COLO829 (cell line): Measurements from ENCODE around the gene KIF26A.

Source experiments
- DNase-seq: peaks from one replicate; pipeline ENCODE4 v3.0.0; 2012; ENCODE audit warnings: low spot score

The KIF26A gene

DNA sequence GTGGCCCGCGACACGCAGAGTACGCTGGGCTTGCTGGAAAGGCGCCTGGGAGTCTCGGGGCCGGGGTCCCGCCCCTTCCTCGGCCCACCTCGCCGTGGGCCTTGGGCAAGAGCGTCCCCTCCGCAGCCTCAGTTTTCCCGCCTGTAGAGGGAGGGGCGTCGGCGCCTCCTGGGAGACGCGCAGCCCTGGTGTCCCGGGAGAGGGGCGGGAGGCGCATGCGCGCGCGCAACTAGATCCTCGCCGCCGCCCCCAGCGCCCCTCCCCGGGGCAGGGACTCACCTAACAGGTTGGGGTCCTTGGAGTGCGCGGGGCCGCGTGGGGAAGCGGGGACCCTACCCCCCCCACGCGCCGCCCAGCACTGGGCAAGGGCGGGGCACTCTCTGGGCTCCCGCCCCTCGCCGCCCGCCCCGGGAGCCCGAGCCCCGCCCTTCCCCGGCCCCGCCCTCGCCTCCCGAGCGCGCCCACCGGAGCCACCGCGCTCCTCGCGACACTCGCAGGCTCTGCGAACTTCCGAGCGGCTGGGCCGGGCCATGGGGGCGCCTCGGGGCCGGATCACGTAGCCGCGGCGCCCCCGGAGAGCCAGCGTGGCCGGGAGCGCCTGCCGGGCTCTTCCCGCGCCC is at the start of gene KIF26A:
TSS of gene KIF26A (plus strand) at position 490 of the 620 bp plus-strand sequence. CDS start 136 bp downstream, outside the sequence.
- DNase-seq, result no peak

DNA sequence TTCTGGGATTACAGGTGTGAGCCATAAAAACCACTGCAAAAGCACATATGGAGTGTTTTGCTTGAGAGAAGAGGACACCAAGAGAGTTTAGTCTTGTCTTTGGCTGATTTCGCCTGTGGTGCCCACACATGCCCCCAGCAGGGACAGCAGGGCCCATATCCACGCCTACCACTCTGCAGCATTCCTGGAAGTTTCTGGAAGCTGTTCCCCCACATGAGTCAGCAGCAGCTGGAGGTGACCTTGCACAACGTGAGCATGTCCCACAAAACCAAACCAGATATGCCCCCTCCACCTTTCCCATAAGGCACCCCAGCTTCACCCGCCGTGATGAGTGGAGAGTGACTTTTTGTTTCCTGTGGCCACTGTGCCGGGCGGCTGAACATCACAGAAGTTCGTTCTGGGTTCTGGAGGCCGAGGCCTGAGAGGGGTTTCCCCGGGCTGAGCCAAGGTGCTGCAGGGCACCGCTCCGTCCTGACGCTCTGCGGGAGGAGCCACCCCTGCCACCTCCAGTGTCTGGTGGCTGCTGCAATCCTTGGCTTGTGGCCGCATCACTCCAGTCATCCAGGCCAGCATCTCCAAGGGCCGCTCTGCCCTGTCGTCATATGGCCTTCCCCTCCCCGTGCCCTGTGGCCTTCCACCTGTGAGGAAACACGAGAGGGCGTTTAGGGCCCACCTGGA is 48.2 kb upstream of the KIF26A start:
- no peak for DNase-seq

DNA sequence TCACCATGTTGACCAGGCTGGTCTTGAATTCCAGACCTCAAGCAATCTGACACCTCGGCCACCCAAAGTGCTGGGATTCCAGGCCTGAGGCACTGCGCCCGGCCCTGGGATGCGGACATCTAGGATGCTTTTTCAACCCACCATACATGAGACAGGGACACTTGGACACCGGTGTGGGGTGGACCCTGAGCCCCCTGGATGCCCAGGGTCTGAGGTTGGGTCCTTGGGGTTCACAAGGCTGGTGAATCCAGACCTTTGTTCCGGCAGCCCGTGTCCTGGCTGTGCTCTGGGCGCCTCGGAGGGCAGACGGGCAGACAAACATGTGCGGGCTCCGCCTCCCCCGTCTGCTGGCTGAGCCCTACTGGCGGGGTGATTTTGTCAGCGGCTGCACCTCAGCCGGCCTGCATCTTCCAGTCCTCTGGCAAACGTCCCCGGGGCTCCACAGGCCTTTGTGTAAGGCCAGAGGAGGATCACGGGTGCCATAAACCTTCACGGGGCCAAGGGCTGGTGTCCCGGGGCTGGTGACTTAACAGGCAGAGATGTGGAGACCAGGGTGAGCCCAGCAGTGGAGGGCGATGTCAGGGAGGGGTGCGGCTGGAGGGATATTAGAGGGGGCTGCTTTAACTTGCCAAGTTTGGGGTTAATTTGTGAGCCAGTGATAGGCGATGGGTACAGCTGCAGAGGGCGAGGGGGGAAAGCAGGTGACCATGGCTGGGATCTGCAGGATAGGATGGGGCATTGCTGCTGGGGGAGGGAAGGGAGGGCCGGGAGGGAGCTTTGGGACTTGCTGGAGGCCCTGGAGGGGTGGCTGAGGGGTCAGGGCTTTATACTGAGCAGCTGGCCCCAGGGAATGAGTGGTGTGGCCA is 47.1 kb upstream of the KIF26A start:
- DNase-seq, result no peak

DNA sequence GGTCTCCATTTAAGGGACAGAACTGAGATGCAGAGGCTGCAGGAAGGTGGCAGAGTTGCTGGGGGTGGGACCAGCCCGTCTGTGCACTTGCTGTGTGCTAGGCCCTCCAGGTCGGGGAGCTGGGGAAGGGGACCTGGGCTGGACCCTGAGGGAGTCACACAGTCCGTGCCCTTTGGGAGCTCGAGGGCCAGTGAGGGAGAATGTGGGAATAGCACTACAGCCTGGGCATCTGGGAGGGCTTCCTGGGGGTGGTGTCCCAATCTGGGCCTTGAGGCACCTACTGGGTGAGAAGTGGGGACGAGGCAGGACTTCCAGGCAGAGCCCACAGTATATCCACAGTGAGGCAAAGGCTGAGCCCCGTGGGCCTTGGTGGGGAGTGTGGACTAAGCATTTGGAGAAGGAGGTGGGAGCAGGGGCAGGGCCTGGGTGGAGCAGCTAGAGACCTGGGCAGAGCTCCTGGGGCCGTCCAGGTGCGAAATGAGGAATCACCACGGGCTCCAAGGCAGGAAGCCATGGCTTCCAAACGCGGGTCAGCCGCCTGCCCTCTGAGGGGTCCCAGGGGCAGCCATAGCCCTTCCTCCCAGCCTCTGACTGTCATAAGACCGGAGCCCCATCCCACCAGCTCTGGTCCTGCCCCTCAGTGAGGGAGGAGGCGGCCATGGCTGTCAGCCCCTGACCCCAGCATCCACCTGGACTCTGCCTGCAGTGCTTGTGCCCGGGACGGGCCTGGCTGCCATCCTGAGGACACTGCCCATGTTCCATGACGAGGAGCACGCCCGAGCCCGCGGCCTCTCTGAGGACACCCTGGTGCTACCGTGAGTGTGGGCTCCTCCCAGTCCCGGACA is 46.2 kb upstream of the KIF26A start:
- DNase-seq, result no peak

DNA sequence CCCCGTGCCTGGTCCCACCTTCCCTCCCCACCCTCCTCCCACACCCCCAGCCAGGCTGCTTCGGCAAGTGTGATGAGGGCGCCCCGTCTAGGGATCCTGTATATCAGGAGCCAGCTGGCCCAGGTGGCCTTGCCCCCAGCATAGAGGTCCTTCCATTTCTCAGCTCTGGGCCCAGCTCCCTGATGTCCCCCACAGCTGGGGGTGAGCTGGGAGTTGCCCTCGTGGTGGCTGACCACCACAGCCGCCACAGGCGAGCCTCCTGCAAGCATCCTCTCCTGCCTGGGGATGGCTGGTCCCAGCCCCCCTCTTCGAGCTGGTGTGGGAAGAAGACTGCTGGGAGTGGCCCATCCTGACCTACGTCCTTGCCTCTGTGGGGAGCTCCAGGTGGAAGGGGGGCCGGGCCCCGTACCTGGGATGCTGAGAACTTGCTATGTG is 45.4 kb upstream of the KIF26A start:
- DNase-seq, result no peak

DNA sequence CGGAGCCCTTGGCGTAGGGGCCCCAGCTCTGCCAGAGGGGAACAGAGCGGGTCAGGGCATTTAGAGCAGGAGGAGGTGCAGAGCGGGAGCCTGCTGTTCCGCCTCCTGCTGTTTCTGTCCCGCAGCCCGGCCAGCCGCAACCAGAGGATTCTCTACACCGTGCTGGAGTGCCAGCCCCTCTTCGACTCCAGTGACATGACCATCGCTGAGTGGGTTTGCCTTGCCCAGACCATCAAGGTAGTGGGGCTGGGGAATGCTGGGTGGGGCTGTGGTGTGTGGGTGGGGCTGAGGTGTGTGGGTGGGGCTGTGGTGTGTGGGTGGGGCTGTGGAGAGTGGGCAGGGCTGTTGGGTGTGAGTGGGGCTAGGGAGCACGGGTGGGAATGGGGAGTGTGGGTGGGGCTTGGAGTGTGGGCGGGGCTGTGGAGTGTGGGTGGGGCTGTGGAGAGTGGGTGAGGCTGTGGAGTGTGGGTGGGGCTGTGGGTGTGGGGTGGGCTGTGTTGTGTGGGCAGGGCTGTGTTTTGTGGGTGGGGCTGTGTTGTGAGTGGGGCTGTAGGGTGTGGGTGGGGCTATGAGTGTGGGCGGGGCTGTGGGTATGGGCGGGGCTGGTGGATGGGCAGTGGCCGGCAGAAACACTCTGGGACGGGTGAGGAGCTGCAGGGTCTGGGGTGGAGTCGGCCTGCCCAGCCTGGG is 44.9 kb upstream of the KIF26A start:
- peak; percentile 48 for DNase-seq

DNA sequence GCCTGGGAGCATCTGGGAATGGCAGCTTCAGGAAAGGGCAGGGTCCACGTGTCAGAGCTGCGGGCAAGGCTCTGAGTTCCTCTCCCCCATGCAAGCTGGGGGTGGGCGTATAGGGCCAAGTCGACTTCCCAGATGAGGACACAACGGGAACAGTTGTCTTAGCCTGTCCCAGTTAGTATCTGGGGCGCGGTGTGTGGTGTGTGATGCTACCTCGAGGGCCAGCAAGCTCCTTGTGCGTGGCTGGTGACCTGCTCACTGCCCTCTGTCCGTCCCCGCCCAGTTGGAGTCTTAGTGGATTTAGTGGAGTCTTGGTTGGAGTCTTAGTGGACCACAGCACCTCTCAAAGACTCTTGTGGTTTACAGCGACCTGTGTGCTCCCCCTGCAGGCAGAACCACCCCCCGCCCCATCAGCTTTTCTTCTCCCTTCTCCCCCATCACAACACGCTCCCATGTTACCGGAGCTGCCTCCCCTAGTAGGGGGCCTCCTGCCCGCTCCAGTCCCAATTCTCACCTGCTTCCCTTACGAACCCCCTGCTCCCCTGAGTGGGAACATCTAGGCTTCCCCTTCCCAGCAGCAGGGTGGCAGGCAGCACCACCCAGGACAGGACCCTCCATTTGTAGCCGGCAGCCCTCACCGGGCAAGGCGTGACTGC is 44.2 kb upstream of the KIF26A start:
- no peak for DNase-seq

DNA sequence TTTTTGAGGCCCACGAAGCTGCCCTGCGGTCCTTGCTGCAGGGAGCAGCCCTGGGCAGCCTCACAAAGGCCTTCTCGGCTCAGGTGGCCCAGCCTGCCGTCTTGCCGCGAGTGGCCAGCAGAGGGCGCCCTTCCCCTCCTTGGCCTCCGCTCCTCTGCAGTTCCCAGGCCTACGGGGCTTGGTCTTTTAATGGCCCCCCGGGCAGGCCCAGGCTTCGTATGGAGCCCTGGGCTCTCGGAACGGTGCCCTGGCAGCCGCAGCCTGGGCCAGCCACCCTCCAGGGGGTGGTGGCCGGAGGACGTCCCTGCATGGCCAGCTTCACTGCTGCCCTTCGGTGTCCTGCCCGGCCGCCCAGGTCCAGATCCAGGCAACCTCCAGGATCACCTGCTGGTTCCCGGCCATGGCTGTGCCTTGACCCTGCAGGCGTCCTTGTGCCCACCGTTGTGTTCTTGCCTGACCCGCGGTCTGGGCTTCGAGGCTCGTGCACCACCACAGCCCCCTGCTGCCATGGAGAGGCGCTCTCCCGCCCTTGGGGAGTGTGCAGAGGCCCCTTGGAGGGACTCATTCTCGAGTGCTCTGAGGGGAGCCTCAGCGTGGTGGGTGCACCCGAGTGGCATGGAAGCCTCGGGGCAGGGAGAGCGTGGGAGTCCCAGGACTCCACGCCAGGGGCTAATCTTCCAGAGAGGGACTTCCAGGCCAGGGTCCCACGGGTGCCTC is 43.5 kb upstream of the KIF26A start:
- DNase-seq, result peak; percentile 75

DNA sequence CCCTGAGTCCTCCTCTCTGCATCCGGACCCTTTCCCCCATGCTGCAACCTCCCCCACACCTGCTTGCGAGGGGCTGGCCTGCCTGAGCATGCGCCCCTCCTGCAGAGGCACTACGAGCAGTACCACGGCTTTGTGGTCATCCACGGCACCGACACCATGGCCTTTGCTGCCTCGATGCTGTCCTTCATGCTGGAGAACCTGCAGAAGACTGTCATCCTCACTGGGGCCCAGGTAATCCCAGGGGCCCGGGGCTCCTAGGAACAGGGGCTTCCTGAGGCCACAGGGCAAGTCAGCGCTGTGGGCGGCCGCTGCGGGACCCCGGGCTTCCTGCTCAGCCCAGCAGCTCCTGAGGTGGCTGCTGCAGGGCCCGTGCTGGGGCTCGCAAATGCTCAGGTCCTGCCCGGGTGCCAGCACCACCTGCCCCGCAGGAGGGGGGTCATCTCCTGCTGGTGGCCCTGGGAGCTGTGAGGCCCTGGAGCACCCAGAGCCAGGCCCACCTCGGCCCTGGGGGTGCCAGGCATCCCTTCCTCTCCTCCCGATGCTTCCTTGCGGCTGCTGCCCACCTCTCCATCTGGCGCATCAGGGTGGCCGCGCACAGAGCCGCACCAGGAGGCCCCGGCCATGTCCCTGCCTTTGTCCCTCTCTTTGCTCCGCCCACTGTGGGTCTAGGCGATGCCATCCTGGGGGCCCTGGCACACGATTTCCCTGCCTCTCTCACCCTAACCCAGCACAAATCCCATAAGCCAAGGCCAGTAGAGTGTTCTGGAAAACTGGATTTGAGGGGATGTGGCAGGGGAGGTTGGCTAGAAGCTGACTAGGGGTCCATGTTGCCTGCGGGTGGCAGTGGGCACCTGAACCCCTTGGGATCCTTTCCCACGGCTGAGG is 42.7 kb upstream of the KIF26A start:
- DNase-seq, result no peak

DNA sequence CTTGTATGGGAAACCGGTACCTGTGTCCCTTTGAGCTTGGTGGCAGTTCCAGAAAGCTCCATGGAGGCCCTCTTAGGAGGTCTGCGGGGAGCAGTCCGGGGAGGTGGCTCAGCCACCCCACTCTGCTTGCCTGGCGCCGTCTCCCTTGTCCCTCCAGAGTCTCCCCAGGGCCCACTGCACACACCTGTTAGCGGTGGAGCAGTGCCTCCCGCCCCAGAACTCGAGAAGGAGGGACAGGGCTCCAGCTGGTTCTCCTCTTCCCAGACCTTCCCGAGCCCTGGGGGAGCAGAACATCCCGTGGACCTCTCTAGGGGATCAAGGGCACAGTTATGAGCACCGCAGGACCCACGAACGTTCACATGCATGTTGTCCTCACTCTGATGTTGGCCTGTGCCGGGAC is 42.1 kb upstream of the KIF26A start:
- no peak for DNase-seq

DNA sequence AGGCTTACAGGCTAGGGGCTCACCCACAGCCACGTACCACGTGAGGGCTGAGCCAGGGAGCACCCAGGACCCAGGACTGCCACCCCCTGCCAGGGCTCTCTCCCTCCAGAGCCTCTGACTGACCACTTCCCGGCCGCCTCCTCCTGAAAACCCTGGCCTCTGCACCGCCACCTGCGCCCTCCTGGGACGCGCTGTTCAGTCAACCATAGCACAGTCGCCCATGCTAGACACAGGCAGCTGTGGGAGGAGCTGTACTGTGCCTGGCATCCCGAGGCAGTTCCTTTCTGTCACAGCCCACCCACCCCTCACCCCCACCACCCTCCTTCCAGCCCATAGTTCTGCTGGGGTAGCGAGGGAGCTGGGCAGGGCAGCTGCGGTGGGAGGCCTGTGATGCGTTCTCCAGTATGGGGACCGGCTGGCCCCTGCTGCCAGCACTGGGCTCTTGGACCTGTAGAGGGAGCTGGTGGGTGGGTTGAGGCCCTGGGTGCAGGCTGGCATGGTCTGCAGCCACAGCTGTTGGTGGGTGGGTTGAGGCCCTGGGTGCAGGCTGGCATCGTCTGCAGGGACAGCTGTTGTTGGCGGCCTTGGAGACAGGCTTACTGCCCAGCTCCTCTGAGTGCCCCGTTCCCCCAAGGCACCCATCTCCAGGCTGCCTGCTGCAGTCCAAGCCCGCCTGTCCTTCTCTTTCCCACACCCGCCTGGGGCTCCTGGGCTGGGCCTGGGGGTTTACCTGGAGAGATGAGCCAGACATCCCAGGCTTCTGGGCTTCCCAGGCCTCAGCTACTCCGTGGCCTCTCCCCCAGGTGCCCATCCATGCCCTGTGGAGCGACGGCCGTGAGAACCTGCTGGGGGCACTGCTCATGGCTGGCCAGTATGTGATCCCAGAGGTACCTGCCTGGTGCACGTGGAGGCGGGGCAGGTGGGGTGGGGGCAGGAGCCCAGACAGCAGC is 41.4 kb upstream of the KIF26A start:
- no peak for DNase-seq

DNA sequence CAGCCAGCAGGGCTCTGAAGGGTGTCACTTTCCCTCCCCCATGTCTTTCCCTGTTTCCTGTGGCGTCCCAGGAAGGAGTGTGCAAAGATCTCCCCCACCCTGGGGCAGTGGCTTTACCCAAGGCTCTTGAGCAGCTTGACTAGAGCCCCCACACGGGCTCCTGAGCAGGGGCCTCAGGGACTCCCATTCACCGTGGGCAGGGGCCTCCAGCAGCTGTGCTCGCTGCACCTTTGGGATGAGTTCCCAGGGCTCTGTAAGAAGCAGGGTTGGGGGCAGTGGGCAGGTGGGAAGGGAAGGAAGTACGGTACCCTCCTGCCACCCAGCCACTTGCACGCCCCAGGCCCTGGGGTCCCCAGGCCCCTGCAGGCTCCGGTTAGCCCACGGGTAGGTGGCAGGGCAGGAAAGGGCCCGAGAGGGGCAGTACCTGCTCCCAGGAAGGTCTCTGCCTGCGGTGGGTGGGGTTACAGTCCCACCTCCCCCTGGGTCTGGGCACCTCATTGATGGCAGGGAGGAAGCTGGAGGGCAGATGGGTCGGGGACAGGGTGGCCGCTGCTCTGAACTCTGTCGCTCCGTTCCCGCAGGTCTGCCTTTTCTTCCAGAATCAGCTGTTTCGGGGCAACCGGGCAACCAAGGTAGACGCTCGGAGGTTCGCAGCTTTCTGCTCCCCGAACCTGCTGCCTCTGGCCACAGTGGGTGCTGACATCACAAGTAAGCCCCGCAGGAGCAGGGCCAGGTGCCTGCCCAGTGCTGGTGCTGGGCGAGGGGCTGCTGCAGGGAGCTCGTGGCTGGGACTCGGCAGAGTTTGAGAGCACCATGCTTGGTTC is 39.9 kb upstream of the KIF26A start:
- DNase-seq, result no peak

DNA sequence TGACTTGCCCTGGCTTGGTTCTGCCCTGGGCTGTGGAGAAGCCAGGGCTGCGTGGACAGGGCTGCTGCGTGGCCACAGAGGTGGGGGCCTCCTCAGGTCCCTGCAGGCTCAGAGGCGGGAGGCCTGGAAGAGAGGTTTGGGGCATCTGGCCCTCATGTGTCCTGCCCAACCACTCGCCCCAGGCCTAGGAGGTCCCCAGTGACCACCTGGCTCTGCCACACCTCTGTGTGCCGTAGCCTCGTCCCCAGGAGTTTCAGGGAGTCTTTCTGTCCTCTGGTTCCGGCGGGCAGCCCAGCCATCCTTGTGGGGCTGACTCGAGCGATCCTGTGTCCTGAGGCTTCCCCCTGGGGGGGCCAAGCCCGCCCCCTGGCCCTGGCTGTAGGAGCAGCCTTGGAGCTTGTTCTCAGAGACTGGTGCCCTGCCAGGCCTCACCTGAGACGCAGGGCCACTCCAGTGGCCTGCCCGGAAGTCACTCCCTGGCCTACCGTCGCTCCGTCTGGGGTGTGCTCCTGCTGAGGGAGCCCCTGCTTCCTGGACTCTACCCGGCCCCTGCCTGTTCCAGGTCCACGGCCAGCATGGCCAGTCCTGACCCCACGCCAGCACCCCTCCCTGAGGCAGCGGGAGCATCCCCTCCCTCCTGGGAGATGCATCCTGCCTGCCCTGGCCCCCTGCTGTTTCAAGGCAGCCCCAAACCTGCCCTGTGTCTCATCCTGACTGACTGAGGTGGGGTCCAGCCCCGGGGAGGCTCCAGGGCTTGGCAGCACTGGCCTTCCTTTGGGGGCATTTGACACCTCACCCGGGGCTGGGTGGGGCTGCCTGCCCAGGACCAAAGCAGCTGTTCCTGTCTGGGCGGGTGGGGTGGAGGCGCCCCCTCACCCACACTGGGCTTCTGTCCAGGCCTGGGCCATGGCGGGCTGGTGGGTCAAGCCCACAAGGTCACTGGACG is 39.0 kb upstream of the KIF26A start:
- no peak for DNase-seq

DNA sequence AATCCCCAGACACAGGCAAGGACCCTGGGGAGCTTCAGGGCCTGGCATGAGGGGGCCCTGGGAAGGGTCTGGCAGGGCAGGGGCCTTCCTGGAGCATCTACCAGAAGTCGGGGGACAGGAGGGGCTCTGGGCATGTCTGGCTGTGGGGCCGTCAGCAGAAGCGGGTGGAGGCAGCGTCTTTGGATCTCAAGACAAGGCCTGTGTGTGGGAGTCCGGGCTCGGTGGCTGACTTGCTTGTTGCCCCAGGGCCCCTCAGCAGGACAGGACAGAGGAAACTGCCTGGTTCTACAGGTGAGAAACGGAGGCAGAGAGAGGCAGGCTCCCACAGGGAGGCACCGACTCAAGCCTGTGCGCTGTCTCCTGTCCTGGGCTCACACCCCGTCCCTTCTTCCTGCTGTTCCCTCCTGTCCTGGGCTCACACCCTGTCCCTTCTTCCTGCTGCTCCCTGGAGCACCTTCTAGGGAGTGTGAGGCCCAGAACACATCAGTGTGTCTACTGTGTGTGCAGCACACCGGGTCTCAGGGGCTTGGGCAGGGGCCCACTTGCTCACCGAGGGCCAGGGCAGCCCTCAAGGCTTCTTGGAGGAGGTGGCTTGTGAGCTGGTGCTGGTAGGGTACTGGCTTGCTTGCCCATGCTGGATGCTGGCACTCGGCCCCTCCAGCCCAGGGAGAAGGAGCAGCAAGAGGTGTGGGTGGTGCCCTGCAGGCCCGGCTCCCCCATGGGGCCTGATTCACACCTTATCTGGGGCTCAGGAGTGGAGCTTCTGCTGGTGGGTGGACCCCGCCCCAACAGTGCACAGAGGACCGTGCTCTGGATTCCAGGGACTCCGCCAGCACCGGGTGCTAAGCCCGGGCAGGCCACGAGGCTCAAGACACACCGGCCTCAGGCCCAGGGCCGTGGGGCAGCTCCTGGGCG is 38.0 kb upstream of the KIF26A start:
- no peak for DNase-seq

DNA sequence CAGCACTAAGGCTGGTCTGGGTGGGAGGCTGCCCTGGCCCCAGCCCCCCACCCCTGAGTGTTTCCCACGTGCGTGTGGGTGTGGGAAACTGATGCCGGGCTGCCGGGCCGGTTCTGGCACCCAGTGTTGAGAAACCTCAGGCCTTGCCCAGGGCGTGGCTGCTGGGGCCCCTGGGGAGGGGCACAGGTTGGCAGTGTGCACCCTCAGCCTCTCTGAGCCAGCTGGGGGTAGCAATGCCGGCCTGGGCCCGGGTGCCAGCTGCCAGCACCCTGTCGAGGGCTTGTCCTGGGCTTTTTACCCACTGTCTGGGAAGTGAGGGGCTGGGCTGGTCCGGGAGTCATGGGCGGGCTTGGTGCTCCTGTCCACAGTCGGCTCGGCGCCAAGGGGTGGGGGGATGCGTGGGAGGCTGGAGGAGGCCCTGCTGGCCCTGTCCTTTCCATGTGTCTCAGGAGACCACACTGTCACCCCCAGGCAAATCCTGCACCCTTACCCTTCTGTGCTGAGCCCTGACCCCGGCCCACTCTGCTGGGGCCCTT is 37.2 kb upstream of the KIF26A start:
- no peak for DNase-seq
